Transverse colon (tissue), 4 donors: ENCODE data around the gene ZSCAN22. TPM values are rescaled to one million over a fixed set of nuclear protein-coding genes. Genes with fewer than 3 reads are reported as not detected.
A peak's percentile ranks its signal among the peaks of the same experiment; 100 is the strongest.

Experiments
- DNase-seq: peaks from one replicate; pipeline ENCODE4 v3.0.0-alpha.2; 2019
- H3K27ac ChIP-seq, 4 donors: fragments of 200-600 bp; sonication (generic); 2 replicates each; pipeline ENCODE4 v1.5.1; 2016 to 2018; ENCODE audit warnings: inconsistent platforms in 4 of 4
- H3K27me3 ChIP-seq: fragments of 200-600 bp; sonication (generic); 2 replicates; pipeline ENCODE4 v1.5.1; 2017; ENCODE audit warnings: inconsistent platforms
- H3K36me3 ChIP-seq, 4 donors: fragments of 200-600 bp; sonication (generic); 2 replicates each; pipeline ENCODE4 v1.5.1; 2017 to 2019; ENCODE audit warnings: inconsistent platforms in 4 of 4
- H3K4me1 ChIP-seq, 4 donors: fragments of 200-600 bp; sonication (generic); 2 replicates each; pipeline ENCODE4 v1.5.1; 2017 to 2020; ENCODE audit warnings: inconsistent platforms in 4 of 4
- H3K4me3 ChIP-seq, 4 donors: fragments of 200-600 bp; sonication (generic); 1 replicate in 1 of 4; 2 replicates in 3 of 4; pipeline versions ENCODE4 v1.5.1 to v1.6.1; 2017 to 2019; ENCODE audit warnings: inconsistent platforms in 4 of 4
- H3K9me3 ChIP-seq, 2 donors: fragments of 200-600 bp; sonication (generic); 2 replicates each; pipeline ENCODE4 v1.5.1; 2017 to 2019; ENCODE audit warnings: inconsistent platforms in 2 of 2
- EP300 ChIP-seq: sonication (generic); formaldehyde crosslinking; IDR thresholded peaks from one replicate; pipeline ENCODE4 v1.6.1; 2017; ENCODE audit warnings: antibody characterized with exemption, low read depth
- POLR2A ChIP-seq: fragments of 450-650 bp; IDR thresholded peaks from one replicate; pipeline ENCODE4 v1.6.1; 2016; ENCODE audit warnings: antibody characterized with exemption, mild to moderate bottlenecking, moderate library complexity
- POLR2AphosphoS5 ChIP-seq, 3 donors: sonication (generic); formaldehyde crosslinking; IDR thresholded peaks; one replicate each; pipeline ENCODE4 v1.6.1; 2016; ENCODE audit warnings: antibody characterized with exemption in 3 of 3
- WGBS, 2 donors: methylation state at CpG; one replicate each; pipeline ENCODE4 v1.1.5; 2018; ENCODE audit warnings: low coverage in 1 of 2; 5-methylcytosine and 5-hydroxymethylcytosine counted together
- in situ Hi-C, 4 donors: fragments of 200-750 bp; cut with MboI; loops; one replicate each; pipeline versions ENCODE4 v1.15.0 to v1.15.1; 2017; ENCODE audit warnings: low sequenced_read_pairs in 3 of 4, low pct_ligation_motif_present in 1 of 4, low pct_unique_long_range_greater_than_20kb in 1 of 4
- intact Hi-C: fragments of 100-400 bp; cut with DNase I; formaldehyde crosslinking; loops from one replicate; pipeline ENCODE4 v1.15.1; 2023; ENCODE audit warnings: low total_unique reads
- total RNA-seq, 4 donors: library from RNA; depleted of rRNA; stranded (reverse); fragments of >200 nt; gene quantifications; one replicate each; pipeline ENCODE4 v1.1.0, GENCODE V29; 2016
- TF ChIP-seq, protein P1 (sequence below), 5 experiments: fragments of 200-600 bp in 3 of 5; fragments of 450-650 bp in 2 of 5; sonication (generic) in 3 of 5; IDR thresholded peaks; 1 replicate in 2 of 5; 2 replicates in 3 of 5; pipeline ENCODE4 v1.5.1; 2016 to 2017; ENCODE audit warnings: antibody characterized with exemption in 5 of 5, inconsistent platforms in 3 of 5, mild to moderate bottlenecking in 2 of 5, moderate library complexity in 1 of 5

ZSCAN22 gene
- total RNA-seq, 4 donors from 2014 or later = 3.0 to 11.6 (median 3.3) TPM

DNA sequence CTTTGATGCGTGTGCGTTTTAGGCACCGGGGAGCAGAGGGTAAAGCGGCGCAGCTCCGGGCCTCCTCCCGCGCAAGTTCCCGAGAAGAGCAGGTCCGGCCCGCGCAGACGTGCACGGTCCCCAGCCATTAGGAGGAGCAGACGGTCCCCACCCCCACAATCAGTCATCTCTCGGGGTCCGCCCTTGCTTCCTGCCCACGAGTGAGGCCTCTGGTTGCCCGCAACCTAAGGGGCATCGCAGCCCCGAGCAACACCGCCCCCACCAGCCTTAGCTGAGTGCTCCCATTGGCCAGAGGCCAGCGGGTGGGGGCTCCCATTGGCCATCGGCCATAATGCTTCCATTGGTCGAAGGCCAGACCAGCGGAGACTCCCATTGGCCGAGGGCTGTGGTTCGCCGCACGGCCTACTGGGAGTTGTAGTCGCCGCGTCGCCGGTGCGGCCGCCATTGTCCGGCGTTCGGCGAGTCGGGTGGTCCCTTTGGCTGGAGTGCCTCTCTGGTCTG is 48.2 kb upstream of the ZSCAN22 start, which contains the start of gene ZNF8:
TSS of gene ZNF8 (plus strand) at position 415 of the 501 bp plus-strand sequence. CDS start 127 bp downstream, outside the sequence.
- Histone ChIP-seq H3K4me3 (peak within 1 kb of the TSS; percentile 65 to 91 (median 78)), H3K27ac (peak within 1 kb of the TSS; percentile 84 to 89 (median 87)), H3K36me3 (no peaks in the 10 kb centered on the region), H3K4me1 (peaks cover 4 to 17% (median 8%) of the 10 kb centered on the region in 4 donors), H3K27me3 (no peaks in the 10 kb centered on the region), H3K9me3 (peaks cover 14 to 23% of the 10 kb centered on the region in 2 donors)
- in situ Hi-C loops (no loop called here), intact Hi-C loops (no loop called here)
- 6% methylated on average over 27 of the region's 42 CpGs; no CpG with 5 or more reads in 1 of the 2 donors for WGBS, 2 donors
- peak; percentile 98 for DNase-seq
- peak; percentile 78 to 88 (median 84) for TF ChIP-seq POLR2AphosphoS5 (IDR thresholded peaks at IDR 0.05)
- TF ChIP-seq, protein P1, sequence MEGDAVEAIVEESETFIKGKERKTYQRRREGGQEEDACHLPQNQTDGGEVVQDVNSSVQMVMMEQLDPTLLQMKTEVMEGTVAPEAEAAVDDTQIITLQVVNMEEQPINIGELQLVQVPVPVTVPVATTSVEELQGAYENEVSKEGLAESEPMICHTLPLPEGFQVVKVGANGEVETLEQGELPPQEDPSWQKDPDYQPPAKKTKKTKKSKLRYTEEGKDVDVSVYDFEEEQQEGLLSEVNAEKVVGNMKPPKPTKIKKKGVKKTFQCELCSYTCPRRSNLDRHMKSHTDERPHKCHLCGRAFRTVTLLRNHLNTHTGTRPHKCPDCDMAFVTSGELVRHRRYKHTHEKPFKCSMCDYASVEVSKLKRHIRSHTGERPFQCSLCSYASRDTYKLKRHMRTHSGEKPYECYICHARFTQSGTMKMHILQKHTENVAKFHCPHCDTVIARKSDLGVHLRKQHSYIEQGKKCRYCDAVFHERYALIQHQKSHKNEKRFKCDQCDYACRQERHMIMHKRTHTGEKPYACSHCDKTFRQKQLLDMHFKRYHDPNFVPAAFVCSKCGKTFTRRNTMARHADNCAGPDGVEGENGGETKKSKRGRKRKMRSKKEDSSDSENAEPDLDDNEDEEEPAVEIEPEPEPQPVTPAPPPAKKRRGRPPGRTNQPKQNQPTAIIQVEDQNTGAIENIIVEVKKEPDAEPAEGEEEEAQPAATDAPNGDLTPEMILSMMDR (IDR thresholded peaks at IDR 0.05) = no peak
- TF ChIP-seq POLR2A = peak; percentile 71
- no peak for TF ChIP-seq EP300

DNA sequence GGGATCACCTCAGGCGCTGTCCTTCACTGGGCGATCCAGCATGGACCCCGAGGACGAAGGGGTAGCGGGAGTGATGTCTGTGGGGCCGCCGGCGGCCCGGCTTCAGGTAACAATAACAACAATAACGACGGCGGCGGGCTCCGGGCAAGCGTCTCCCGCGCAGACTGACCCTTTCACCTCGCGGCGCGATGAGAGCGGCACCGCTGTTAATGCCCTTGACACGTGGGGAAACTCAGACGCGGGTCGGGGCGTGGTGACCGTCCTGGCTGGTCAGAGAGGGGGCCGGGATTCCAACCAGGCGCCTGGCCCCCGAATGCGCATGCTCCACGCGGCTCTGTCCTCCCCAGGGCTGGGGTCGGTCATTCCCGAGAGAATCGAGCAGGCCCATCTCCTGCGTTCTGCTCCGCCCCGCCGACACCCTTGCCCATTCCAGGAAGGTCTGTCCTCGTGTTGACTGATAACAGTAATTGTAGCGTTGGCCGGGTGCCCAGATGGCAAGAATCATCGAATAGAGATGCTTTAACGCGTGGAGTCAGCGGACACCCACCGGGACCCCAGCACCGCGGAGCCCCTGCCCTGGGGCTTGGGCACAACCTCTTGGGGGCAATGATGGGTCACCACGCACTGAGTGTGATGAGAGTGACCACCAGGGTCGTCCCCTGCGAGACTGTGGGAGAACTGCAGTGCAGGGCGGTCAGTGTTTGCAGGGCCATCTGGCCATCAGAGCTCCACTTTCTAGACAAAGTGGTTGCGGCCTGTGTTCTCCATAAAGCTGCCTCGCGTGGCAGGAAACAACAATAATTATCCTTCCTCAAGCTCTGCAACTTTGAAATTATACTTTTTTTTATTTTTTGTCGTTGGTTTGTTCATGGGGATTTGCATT is 47.5 kb upstream of the ZSCAN22 start:
- WGBS, 2 donors = 9 to 38% methylated on average over 4 to 39 of the region's 60 CpGs
- DNase-seq = peak; percentile 63
- H3K36me3 ChIP-seq = no peaks in the 10 kb centered on the region
- peaks cover 7 to 16% of the 10 kb centered on the region in 2 donors for H3K9me3 ChIP-seq
- intact Hi-C loops (no loop called here), in situ Hi-C loops (no loop called here)
- H3K27me3 ChIP-seq = no peaks in the 10 kb centered on the region
- H3K4me3 ChIP-seq = peak overlapping the region; percentile 65 to 91 (median 78)
- H3K27ac ChIP-seq = peak overlapping the region; percentile 84 to 89 (median 87)
- peaks cover 4 to 17% (median 8%) of the 10 kb centered on the region in 4 donors for H3K4me1 ChIP-seq
- no peak for TF ChIP-seq EP300
- TF ChIP-seq POLR2AphosphoS5 (IDR thresholded peaks at IDR 0.05) = no peak
- TF ChIP-seq, protein P1 (IDR thresholded peaks at IDR 0.05) = no peak
- TF ChIP-seq POLR2A = no peak

DNA sequence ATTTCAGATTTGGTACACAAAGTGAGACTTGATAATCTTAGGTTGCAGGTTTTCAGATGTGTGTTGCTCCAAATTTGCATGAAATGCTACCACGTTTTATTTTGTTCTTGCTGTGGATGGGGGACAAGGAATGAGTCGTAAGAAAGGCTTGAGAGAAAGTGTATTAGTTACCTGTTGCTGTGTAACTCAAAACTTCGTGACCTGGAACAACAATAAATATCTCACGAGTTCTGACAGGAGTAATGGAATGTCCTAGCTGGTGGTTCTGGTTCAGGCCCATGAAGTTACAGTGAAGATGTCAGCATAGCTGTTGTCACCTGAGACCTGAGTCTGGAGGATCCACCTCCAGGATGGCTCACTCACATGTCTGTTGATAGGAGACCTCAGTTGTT is 46.9 kb upstream of the ZSCAN22 start:
- TF ChIP-seq EP300 (no peak), POLR2AphosphoS5 (IDR thresholded peaks at IDR 0.05) (no peak), POLR2A (no peak)
- TF ChIP-seq, protein P1 (IDR thresholded peaks at IDR 0.05) = no peak
- Histone ChIP-seq H3K4me3 (peak overlapping the region in 1 of 4 donors; percentile 91), H3K27me3 (no peaks in the 10 kb centered on the region), H3K4me1 (peaks cover 4 to 17% (median 8%) of the 10 kb centered on the region in 4 donors), H3K9me3 (peaks cover 4 to 10% of the 10 kb centered on the region in 2 donors), H3K27ac (no peak overlapping the region), H3K36me3 (peaks cover 0 to under 1% (median 0%) of the 10 kb centered on the region in 4 donors)
- DNase-seq = no peak
- in situ Hi-C loops (no loop called here), intact Hi-C loops (no loop called here)
- 80% methylated on average over 3 to 4 of the region's 4 CpGs for WGBS, 2 donors

DNA sequence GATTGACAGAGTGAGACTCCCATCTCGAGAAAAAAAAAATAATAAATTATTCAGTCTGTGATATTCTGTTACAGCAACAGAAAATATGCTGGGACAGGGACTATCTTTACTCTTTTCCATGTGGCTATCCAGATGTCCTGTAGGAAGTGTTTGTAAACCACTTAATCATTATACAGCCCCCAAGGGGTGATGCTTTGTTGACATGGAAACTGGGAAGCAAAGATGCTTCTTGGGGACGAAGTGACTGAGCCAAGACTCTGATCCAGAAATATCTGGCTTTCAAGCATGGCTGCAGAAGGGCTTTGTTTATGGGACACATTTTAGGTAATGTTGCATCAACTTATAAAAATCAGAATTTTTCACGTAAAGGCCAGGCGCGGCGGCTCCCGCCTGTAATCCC is 42.6 kb upstream of the ZSCAN22 start:
- H3K36me3 ChIP-seq = peaks cover 0 to 42% (median 15%) of the 10 kb centered on the region in 4 donors
- no peak overlapping the region for H3K27ac ChIP-seq
- no peak overlapping the region for H3K4me3 ChIP-seq
- H3K9me3 ChIP-seq = no peaks in the 10 kb centered on the region
- no peak for DNase-seq
- WGBS, 2 donors = 74 to 90% methylated on average over 2 to 7 of the region's 7 CpGs
- H3K4me1 ChIP-seq = peaks cover 0 to 10% (median 6%) of the 10 kb centered on the region in 4 donors
- H3K27me3 ChIP-seq = no peaks in the 10 kb centered on the region
- in situ Hi-C loops = no loop called here
- intact Hi-C loops = no loop called here
- TF ChIP-seq, protein P1 (IDR thresholded peaks at IDR 0.05) = no peak
- TF ChIP-seq POLR2A (no peak), POLR2AphosphoS5 (IDR thresholded peaks at IDR 0.05) (no peak), EP300 (no peak)
